Testis (tissue), 3 donors: Measurements from ENCODE around the gene PFKFB4. TPM values are rescaled to one million over a fixed set of nuclear protein-coding genes. Genes with fewer than 3 reads are reported as not detected.

ENCODE experiments used
- DNase-seq: peaks from one replicate; pipeline ENCODE4 v3.0.0-alpha.2; 2019
- H3K27ac ChIP-seq, 2 donors: fragments of 200-600 bp; sonication (generic); one replicate each; pipeline ENCODE4 v1.5.1; 2019
- H3K27me3 ChIP-seq: fragments of 200-600 bp; sonication (generic); one replicate; pipeline ENCODE4 v1.5.1; 2019
- H3K36me3 ChIP-seq: fragments of 200-600 bp; sonication (generic); one replicate; pipeline ENCODE4 v1.5.1; 2017; ENCODE audit warnings: low read depth; ENCODE audit errors: missing control alignments
- H3K4me1 ChIP-seq: fragments of 200-600 bp; sonication (generic); one replicate; pipeline ENCODE4 v1.5.1; 2019
- H3K4me3 ChIP-seq, 2 donors: fragments of 200-600 bp; sonication (generic); one replicate each; pipeline ENCODE4 v1.5.1; 2017 to 2019
- H3K9me3 ChIP-seq: fragments of 200-600 bp; sonication (generic); one replicate; pipeline ENCODE4 v1.5.1; 2017
- CTCF ChIP-seq, 3 experiments: fragments of 450-650 bp in 2 of 3; fragments of 200-600 bp in 1 of 3; sonication (generic) in 1 of 3; IDR thresholded peaks; one replicate each; pipeline ENCODE4 v1.5.1; 2016 to 2019; ENCODE audit warnings: antibody characterized with exemption in 3 of 3, mild to moderate bottlenecking in 2 of 3, moderate library complexity in 1 of 3
- POLR2A ChIP-seq: fragments of 450-650 bp; IDR thresholded peaks from one replicate; pipeline ENCODE4 v1.6.1; 2017; ENCODE audit warnings: antibody characterized with exemption, mild to moderate bottlenecking, moderate library complexity
- WGBS, 2 donors: methylation state at CpG; one replicate each; pipeline ENCODE4 v1.1.5; 2018; 5-methylcytosine and 5-hydroxymethylcytosine counted together
- intact Hi-C: fragments of 100-400 bp; cut with DNase I; formaldehyde crosslinking; loops from one replicate; pipeline ENCODE4 v1.15.1; 2023; ENCODE audit warnings: low total_unique reads
- polyA plus RNA-seq: library from polyadenylated mRNA; stranded (reverse); fragments of 350-450 nt; fragmentation: Illumina TruSeq; extraction: RNeasy Lipid Tissue Mini Kit (QIAGEN cat#74804); gene quantifications from one replicate; pipeline ENCODE4 v1.2.3, GENCODE V29; 2014; ENCODE audit warnings: low read depth, low replicate concordance; ENCODE audit not compliant: insufficient read depth
- total RNA-seq, 2 donors: library from RNA; depleted of rRNA; stranded (reverse); fragments of >200 nt; gene quantifications; one replicate each; pipeline ENCODE4 v1.2.3, GENCODE V29; 2016

The PFKFB4 gene
- total and polyA plus RNA-seq, 3 donors from 2014 or later: 57.3 to 136 (median 134) TPM

GRCh38 chr3:48599077-48599501 is 42.5 kb upstream of the PFKFB4 start:
- intact Hi-C loops: no loop called here
- peak; percentile 32 for DNase-seq
- peak overlapping the region; percentile 14 to 75 for H3K27ac ChIP-seq
- no peaks in the 10 kb centered on the region for H3K27me3 ChIP-seq
- 60 to 62% methylated on average over 10 to 11 of the region's 11 CpGs for WGBS, 2 donors
- no peaks in the 10 kb centered on the region for H3K9me3 ChIP-seq
- TF ChIP-seq CTCF (IDR thresholded peaks at IDR 0.05) (no peak), POLR2A (no peak)
- H3K36me3 ChIP-seq: no peaks in the 10 kb centered on the region
- H3K4me1 ChIP-seq: peaks cover 33% of the 10 kb centered on the region
- H3K4me3 ChIP-seq: no peak overlapping the region

GRCh38 chr3:48598323-48599076 is 41.9 kb upstream of the PFKFB4 start:
- Histone ChIP-seq H3K4me1 (peaks cover 33% of the 10 kb centered on the region), H3K27me3 (no peaks in the 10 kb centered on the region), H3K4me3 (no peak overlapping the region), H3K36me3 (no peaks in the 10 kb centered on the region), H3K9me3 (no peaks in the 10 kb centered on the region), H3K27ac (peak overlapping the region; percentile 14 to 75)
- WGBS, 2 donors: 20 to 33% methylated on average over 1 to 5 of the region's 5 CpGs
- peak; percentile 66 for DNase-seq
- TF ChIP-seq POLR2A: no peak
- TF ChIP-seq CTCF (IDR thresholded peaks at IDR 0.05): no peak
- intact Hi-C loops: no loop called here

DNA sequence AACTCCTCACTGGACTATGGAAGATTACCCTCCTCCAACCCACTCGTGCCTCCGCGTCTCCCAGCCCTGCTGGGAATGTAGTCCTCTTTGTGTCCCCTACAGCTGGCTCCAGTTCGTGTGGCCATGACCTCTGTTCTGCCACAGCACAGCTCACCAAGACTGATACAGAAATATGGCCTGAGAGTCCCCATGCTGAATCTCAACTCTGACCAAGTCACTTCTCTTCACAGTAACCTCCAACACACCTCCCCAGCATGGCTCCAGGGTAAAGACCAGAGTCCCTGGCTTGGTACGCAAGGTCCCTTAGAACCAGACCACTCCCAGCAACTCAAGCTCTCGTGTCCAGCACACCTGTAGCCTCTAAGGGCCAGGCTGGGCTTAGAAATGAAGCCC is 40.8 kb upstream of the PFKFB4 start:
- Histone ChIP-seq H3K27me3 (no peaks in the 10 kb centered on the region), H3K4me1 (peaks cover 33% of the 10 kb centered on the region), H3K36me3 (no peaks in the 10 kb centered on the region), H3K27ac (peak overlapping the region in 1 of 2 donors; percentile 75), H3K4me3 (no peak overlapping the region), H3K9me3 (no peaks in the 10 kb centered on the region)
- intact Hi-C loops: no loop called here
- DNase-seq: no peak
- WGBS, 2 donors: 55 to 72% methylated on average over 6 of the region's 6 CpGs
- TF ChIP-seq POLR2A: no peak
- TF ChIP-seq CTCF (IDR thresholded peaks at IDR 0.05): no peak

- peak overlapping the region in 1 of 2 donors; percentile 75 for H3K27ac ChIP-seq
These were observed 40.2 kb upstream of the PFKFB4 start for GRCh38 chr3:48596676-48597407.

More at GRCh38 chr3:48596676-48597407, 40.2 kb upstream of the PFKFB4 start:
- TF ChIP-seq POLR2A (no peak), CTCF (IDR thresholded peaks at IDR 0.05) (no peak)
- no peaks in the 10 kb centered on the region for H3K36me3 ChIP-seq
- intact Hi-C loops: no loop called here
- H3K4me1 ChIP-seq: peaks cover 33% of the 10 kb centered on the region
- no peaks in the 10 kb centered on the region for H3K27me3 ChIP-seq
- 65 to 72% methylated on average over 6 to 8 of the region's 8 CpGs for WGBS, 2 donors
- DNase-seq: no peak
- H3K9me3 ChIP-seq: no peaks in the 10 kb centered on the region
- H3K4me3 ChIP-seq: no peak overlapping the region
